GM21381 (cell line): ENCODE measurements around the gene KITLG.
"Not testable (repeated sequence)": the region's sequence is repeated elsewhere in the genome, so short reads cannot be mapped to it uniquely, and the experiment has no call there.

Experiments
- ATAC-seq: cut with Tn5 transposase; IDR thresholded peaks from one replicate; pipeline ENCODE4 v1.9.1; 2021; ENCODE audit warnings: mild to moderate bottlenecking, moderate library complexity; ENCODE audit not compliant: unreplicated experiment

Gene KITLG

GRCh38 chr12:88496429-88496828 is 83.8 kb downstream of the KITLG start:
- ATAC-seq = no peak

- no peak for ATAC-seq
Observed at GRCh38 chr12:88495031-88495430, 85.2 kb downstream of the KITLG start.

GRCh38 chr12:88494520-88494919 is 85.8 kb downstream of the KITLG start:
- no peak for ATAC-seq

- ATAC-seq = no peak
Observed at GRCh38 chr12:88493636-88494035, 86.6 kb downstream of the KITLG start.

GRCh38 chr12:88490425-88490824 is 89.8 kb downstream of the KITLG start:
- ATAC-seq = no peak

GRCh38 chr12:88472775-88473174 is 107.5 kb downstream of the KITLG start:
- ATAC-seq = no peak

- ATAC-seq = no peak
Observed at GRCh38 chr12:88472248-88472647, 108.0 kb downstream of the KITLG start.

- no peak for ATAC-seq
Observed at GRCh38 chr12:88471331-88472045, 108.8 kb downstream of the KITLG start.

GRCh38 chr12:88469154-88469553 is 111.1 kb downstream of the KITLG start:
- no peak for ATAC-seq

- ATAC-seq = no peak
Observed at GRCh38 chr12:88468581-88468980, 111.7 kb downstream of the KITLG start.

- ATAC-seq = not testable (repeated sequence)
Observed at GRCh38 chr12:88466708-88467107, 113.6 kb downstream of the KITLG start.

- no peak for ATAC-seq
Observed at GRCh38 chr12:88458327-88458726, 121.9 kb downstream of the KITLG start.

GRCh38 chr12:88453323-88453722 is 126.9 kb downstream of the KITLG start:
- ATAC-seq = no peak

- no peak for ATAC-seq
Observed at GRCh38 chr12:88451205-88451604, 129.1 kb downstream of the KITLG start.

GRCh38 chr12:88450136-88450535 is 130.1 kb downstream of the KITLG start:
- ATAC-seq = no peak

- ATAC-seq = no peak
Observed at GRCh38 chr12:88448337-88448915, 131.8 kb downstream of the KITLG start.

GRCh38 chr12:88445705-88446394 is 134.4 kb downstream of the KITLG start:
- ATAC-seq = no peak

- ATAC-seq = no peak
Observed at GRCh38 chr12:88444481-88444880, 135.8 kb downstream of the KITLG start.
